Superior temporal gyrus (tissue), 1 donor: ENCODE measurements around the gene LSM2.

Experiments used
- DNase-seq: peaks from one replicate; pipeline ENCODE4 v3.0.0-alpha.2; 2016; ENCODE audit errors: extremely low spot score

LSM2 gene

GRCh38 chr6:31750411-31751022 lies 56.2 kb downstream of the LSM2 start:
- DNase-seq: no peak

DNA sequence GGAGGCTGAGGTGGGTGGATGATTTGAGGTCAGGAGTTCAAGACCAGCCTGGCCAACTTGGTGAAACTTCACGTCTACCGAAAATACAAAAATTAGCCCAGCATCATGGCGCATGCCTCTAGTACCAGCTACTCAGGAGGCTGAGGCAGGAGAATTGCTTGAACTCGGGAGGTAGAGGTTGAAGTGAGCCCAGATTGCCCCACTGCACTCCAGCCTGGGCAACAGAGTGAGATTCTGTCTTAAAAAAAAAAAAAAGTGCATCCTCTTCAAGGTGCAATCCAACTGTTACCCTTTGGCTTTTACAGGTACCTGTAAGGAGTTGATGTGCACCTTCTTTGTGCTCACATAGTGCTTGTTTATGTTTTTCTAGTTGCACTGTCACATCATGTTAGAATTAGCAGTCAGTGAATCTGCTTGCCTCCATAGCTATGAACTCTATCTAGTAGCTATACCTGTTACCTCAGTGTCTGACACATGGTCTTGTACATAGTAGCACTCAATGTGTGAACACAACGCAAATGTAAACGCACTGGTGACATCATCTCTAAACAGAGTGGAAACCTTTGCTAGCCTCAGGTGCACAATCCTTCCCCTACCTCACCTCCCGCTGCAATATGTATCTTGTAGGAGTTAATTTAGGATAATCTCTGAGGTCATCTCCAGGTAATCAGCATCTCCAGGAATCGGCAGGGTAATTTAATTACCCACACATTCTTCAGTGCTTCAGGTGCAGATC lies 57.3 kb downstream of the LSM2 start:
- DNase-seq: no peak
